ELF-1 (cell line): ENCODE results near the gene CNTN5.
"Not testable (repeated sequence)": the region's sequence is repeated elsewhere in the genome, so short reads cannot be mapped to it uniquely, and the experiment has no call there.

ENCODE experiments used
- DNase-seq: peaks from one replicate; pipeline ENCODE4 v3.0.0-alpha.2; 2016; ENCODE audit warnings: low read depth, low spot score

CNTN5 gene

GRCh38 chr11:100203789-100204188 lies 1183.0 kb downstream of the CNTN5 start:
- peak; percentile 3 for DNase-seq

DNA sequence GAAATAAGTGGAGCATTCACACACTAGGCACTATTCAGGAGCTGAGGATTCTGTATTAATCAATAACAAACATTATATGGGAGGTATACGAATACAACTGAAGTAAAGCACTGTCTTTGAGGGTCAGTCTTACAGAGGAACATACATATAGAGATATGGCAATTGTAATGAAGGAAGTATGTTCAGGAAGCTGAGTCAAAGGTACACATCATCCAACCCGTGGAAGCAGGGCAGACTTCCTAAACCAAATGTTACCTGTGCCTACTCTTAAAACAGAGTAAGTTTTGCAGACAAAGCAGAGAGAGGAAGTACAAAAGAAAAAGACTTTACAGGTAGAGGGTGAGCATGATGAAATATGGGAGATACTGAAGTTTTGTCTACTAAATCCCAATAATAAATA lies 1185.2 kb downstream of the CNTN5 start:
- no peak for DNase-seq

DNA sequence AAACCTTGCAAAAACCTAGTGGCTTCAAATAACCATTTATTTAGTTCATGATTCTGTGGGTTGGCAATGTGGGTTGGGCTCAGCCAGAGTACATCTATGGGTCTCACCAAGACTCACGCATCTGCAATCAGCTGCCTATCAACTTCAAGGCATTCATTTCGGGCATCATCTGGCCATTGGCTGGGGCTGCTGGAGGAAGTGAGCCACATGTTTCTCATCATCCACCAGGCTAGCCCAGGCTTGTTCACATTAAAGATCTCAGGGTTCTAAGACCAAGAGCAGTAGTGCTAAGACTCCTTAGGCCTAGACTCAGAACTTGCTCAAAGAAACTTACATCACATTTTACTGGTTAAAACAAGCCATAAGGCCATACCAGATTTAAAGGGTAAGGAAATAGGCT lies 1187.5 kb downstream of the CNTN5 start:
- DNase-seq, result no peak

- no peak for DNase-seq
Observed at GRCh38 chr11:100214791-100215190, 1194.0 kb downstream of the CNTN5 start.

GRCh38 chr11:100220801-100221200 lies 1200.1 kb downstream of the CNTN5 start:
- no peak for DNase-seq

DNA sequence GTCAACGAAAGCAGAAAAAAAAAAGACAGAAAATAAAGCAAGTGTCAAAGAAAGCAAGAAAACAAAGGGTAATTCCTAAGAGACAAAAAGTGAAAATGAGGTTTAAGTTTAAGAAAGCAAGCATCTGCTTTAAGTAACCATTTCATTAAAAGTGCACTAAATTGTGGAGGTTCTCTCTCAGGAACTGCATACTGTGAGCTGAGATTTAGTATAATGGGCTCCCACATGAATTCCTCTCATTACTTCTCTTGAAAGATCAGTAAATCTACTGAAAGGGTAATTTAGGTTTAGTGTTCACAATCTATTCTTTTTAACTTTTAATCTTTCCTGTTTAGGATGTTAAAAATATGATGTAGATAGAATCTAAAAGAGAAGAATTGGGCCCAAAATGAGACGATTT lies 1201.0 kb downstream of the CNTN5 start:
- DNase-seq, result no peak

- no peak for DNase-seq
Observed at GRCh38 chr11:100224541-100225034, 1203.8 kb downstream of the CNTN5 start.

GRCh38 chr11:100229086-100229485 lies 1208.3 kb downstream of the CNTN5 start:
- DNase-seq, result no peak

- no peak for DNase-seq
Observed at GRCh38 chr11:100232006-100232405, 1211.3 kb downstream of the CNTN5 start.

DNA sequence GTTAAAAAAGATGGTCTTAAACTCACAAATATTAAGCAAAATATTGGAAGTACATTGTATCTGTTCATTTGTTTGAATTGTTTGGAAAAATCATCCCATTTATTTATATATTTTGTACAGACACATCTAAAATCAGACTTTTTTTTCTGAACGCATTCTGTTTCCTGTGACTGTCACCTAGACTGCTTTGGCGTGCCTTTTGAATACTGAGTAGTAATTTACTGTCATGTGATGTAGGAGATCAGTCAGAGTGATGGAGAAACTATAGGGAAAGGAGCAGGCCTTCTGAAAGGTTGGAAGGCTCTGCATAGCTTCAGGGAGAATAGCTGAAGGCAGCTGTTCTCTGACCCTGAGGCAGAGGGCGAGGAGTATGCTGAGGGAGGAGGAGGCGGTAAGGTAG lies 1214.3 kb downstream of the CNTN5 start:
- DNase-seq, result no peak

DNA sequence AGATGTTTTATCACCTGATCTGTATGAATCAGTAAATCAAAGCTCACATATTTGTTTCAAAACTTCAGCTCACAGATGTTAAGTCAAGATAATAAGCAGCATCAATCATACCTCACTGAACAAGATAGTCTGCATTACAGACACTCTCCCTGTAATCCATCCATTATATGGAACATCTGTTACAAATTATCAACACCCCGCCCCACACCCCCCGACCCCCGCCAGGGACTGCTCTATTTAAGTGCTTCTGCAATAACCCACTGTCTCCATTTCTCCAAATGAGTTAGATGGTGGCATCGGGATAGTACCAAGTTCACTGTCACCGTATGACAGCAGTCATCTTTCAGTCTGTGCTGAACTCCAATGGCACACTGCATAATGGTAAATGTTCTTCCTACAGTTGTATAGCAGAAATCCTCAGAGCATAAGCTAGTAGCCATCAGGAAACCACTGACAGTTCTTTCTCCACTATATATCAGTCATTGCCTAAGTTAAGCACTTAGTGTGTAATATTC lies 1219.3 kb downstream of the CNTN5 start:
- no peak for DNase-seq

DNA sequence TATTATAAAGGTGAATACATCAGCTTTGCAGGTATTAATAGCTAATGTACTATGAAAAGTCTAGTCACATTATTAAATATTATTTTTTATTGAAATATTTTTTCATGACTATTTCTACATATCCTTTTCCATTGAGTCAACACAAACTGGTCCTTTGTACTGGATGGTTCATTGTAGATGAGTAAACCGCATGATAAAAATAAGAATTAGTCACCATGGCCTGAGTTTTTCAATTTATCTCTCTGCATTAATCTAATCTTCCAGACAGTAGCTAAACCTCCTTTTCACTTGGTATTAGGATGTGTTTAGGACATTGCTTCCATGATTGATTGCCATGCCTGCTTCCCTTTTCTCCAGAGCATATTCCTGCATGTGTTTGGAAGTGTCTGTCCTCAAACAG lies 1227.0 kb downstream of the CNTN5 start:
- no peak for DNase-seq

DNA sequence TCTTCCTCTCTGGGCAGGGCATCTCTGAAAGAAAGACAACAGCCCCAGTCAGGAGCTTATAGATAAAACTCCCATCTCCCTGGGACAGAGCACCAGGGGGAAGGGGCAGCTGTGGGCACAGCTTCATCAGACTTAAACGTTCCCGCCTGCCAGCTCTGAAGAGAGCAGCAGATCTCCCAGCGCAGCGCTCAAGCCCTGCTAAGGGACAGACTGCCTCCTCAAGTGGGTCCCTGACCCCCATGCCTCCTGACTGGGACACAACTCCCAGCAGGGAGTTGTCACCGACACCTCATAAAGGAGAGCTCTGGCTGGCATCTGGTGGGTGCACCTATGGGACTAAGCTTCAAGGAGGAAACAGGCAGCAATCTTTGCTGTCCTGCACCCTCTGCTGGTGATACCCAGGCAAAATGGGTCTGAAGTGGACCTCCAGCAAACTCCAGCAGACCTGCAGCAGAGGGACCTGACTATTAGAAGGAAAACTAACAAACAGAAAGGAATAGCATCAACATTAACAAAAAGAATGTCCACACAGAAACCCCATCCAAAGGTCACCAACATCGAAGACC lies 1236.6 kb downstream of the CNTN5 start:
- DNase-seq, result not testable (repeated sequence)

- no peak for DNase-seq
Observed at GRCh38 chr11:100269516-100269915, 1248.8 kb downstream of the CNTN5 start.

DNA sequence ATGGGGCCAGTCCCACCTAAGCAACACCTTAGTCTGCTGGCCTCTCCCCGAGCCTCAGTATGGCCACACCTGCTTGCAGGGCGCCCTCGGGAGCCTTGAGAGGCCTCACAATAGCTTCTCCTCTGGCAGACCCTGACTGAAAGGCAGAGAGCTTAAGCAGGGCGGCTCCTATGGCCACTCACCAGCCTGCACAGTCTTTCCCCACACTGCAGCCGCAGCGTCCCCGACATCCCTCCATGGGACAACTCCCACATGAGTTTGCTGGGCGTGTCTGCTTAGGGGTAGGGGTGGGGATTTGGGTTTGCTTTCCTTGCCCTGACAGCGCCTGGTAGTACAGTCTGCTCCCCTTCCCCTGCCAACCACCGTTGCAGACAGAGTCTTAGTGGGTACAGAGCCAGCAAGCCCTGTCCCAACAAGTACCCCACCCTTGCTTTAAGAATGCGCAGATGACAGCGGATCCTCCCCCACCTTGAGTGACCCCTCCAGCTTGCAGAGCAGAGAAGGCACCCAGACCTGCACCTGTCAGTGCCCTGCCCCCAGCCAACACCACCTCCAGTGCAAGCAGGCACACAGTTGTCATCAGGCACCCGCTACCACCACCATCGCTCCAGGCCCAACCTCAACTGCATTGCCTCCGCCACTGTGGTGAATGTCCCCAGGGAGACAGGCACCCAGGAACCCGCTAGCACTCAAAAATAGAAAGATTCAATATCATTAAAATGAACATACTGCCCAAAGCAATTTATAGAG lies 1252.5 kb downstream of the CNTN5 start:
- no peak for DNase-seq

DNA sequence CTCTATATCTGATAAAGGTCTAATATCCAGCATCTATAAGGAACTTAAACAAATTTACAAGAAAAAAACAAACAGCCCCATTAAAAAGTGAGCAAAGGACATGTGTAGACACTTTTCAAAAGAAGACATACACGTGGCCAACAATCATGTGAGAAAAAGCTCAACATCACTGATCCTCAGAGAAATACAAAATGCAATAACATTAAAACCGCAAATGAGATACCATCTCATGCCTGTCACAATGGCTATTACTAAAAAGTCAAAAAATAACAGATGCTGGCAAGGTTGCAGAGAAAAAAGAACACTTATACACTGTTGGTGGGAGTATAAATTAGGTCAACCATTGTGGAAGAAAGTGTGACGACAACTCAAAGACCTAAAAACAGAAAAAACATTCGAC lies 1253.7 kb downstream of the CNTN5 start:
- not testable (repeated sequence) for DNase-seq

DNA sequence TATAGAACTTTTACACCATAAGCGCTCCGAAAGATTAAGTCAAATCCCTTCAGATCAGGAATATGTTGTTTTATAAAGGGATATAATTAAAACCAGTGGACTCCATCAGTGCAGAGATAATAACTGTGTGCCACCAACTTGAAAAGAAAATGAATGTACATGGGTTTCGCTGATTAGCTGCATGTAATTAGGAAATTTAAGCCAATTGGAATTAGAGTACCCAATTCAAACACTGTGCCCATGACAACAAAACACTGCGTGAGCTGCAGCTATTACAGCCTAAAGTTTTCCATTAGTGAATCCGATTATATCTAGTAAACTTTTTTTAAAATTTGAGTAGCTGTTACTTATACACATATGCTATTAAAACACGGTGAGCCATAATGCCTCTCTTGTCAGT lies 1274.0 kb downstream of the CNTN5 start:
- DNase-seq, result no peak

GRCh38 chr11:100296051-100296679 lies 1275.4 kb downstream of the CNTN5 start:
- DNase-seq, result no peak

DNA sequence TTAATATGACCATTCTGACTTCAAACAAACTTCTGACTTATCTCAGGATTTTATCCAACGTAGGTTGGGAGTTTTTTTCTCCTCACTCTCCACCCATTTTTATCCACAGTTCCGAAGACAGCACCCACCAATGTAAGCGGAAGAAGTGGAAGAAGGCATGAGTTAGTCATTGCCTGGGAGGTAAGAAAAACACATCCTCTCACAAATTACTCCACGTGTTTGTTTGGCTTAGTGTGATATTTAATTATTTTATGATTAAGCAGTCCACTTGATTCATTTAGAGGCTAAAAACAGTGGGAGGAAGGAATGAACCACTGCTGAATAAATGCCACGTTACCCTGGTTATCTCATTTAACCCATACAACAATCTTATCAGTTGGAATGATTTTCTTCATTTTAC lies 1276.8 kb downstream of the CNTN5 start:
- DNase-seq, result no peak

DNA sequence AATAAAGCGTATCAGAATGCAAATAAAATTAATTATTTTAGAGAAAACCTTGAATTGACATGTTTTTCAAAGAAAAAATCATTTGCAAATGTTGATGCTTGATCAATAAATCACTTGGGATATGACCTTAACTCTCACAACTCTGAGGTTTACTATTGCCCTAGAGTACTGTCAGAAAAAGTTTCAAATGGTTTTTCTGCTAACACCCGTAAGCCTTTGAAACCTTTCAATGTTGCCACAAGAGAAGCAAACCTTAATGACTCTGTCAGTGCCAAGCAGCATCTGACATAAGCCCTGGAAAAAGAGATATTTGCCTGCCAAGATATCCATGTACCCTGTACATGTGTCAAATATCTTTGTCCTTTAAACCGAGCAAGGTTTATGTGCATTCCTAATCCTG lies 1282.1 kb downstream of the CNTN5 start:
- DNase-seq, result no peak

GRCh38 chr11:100303897-100304296 lies 1283.1 kb downstream of the CNTN5 start:
- no peak for DNase-seq

DNA sequence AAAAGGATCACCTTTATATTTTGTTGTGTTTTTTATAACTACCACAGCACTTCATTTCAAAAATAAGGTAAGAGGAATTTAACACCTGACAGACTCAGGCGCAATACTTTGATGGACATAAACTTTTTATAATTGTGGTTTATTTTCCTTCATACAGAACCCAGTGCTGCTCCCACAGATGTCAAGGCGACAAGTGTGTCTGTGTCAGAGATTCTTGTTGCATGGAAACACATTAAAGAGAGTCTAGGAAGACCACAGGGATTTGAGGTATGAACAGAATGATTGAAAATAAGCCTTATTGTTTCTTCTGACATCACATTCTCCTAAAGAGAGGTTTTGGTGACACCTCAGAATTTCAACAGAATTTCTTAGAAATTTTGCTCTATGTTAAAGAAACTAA lies 1287.5 kb downstream of the CNTN5 start:
- no peak for DNase-seq

DNA sequence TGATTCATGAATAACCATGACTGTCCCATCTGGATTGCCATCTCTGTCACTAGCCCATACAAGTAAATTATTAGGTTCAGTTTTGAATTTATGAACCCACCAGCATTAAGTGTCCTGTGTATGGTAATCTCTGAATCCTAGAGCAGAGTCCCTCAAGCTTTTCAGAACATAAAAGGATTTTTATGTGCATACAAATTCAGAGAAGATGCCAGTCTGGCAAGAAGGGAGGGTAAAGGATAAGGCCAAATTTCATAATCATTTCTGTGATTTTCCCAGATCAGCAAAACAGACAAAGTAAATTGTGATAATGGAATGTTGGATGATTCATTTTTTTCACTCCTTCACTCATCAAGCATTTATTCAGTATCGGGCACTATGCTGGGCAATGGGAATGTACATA lies 1295.2 kb downstream of the CNTN5 start:
- DNase-seq, result no peak
